ENCODE results near the gene CTPS1.

CTPS1 gene

GRCh38 chr1:41022424-41022823 is 42.9 kb downstream of the CTPS1 start:
- no peak for DNase-seq (ENCODE audit: low spot score)

- DNase-seq (ENCODE audit: low spot score), result no peak
Measured at GRCh38 chr1:41023279-41023990, 43.9 kb downstream of the CTPS1 start.

DNA sequence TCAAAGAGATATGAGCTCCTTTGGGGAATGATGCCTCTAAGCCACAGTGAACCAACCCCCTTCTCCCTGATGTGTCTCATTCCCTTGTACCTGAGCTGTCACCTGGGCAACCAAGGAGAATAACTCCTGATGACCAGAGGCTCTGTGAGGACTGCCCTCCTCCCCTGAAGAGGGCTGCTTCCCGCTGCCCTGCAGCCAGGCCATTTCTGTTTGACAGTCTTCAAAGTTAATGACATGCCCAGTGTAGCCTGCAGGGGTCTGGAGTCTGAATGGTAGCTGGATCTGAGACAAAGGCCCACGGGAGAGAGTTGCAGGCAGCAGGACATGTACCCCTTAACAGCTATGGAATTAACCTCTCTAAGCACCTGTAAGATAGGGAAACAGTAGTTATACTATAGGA is 45.5 kb downstream of the CTPS1 start:
- DNase-seq (ENCODE audit: low spot score), result no peak

DNA sequence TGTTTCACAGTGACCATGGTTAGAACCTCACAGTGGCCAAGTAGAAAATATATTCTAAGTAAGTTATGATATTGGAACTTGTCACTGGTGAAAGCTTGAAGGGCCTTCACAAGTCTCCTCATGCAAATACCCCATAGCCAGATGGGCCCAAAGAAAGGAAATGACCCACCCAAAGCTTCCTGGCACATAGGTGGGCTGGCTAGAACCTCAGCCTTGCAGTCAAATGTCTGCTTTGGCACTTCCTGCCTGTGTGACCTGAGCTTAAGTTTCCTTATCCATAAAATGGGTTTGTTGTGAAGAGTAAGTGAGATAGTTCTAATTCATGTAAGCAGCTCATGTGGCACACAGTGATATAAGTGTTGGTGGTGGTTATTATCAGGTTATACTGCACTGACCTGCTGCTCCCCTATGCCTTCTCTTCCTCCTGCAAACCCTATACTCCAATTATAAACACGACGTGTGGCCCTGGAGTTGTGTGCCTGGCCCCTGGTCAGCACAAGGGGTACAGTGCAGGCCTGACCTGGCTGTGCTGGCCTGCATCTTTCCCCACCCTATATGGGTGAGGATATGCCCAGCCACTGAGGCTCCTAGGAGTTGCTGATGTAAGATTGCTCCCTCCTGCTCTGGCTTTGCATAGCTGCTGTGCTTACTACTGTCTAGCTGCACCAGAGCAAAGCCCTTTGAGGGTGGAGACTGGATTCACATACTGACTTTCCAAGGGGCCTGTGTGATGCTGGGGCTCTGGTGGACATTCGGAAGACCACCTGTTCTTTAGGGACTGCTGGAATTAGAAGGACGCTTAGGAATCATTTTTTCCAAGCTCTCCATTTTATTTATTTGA is 46.7 kb downstream of the CTPS1 start:
- DNase-seq (ENCODE audit: low spot score), result no peak

- no peak for DNase-seq (ENCODE audit: low spot score)
Measured at GRCh38 chr1:41028034-41028642, 48.6 kb downstream of the CTPS1 start.

DNA sequence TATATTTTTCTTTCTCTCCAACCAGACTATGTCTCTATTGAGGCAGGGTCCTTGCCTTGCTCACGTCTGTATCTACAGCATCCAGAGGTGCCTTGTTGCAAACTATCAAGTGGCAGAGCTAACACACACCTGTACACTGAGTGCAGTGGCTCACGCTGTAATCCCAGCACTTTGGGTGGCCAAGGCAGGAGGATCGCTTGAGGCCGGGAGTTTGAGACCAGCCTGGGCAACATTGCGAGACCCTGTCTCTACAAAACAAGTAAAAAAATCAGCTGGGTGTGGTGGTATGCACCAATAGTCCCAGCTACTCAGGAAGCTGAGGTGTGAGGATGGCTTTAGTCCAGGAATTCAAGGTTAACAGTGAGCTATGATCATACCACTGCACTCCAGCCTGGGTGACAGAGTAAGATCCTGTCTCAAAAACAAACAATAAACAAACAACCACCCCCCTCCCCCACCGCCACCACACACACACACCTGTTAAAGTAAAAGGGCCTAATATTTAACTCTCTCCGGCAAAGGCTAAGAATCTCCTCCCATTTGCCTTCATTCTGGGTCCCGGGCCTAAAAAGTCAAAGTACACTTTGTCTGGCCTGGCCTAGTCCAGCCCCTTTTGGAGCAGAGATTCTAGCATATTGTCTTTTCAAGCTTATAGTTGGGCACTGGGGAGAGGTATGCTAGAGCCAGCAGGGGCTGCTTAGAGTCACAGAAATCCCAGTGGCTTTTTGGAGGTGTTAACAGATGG is 51.5 kb downstream of the CTPS1 start:
- no peak for DNase-seq (ENCODE audit: low spot score)

DNA sequence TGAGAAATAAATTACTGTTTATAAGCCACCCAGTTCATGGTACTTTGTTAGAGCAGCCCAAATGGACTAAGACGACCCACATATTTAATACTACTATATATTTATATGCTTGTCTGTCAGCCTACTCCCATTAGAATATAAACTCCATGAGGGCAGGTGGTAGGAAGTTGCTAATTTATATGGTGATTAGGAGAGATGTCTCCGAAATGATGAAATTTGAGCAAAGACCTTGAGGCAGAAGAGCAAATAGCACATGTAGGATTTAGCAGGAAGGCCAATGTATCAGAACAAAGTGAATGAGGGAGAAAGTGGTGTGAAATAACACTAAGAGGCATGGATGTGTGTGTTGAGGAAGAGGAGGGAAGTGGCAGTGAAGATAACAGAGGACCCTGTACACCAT is 52.7 kb downstream of the CTPS1 start:
- DNase-seq (ENCODE audit: low spot score), result no peak

DNA sequence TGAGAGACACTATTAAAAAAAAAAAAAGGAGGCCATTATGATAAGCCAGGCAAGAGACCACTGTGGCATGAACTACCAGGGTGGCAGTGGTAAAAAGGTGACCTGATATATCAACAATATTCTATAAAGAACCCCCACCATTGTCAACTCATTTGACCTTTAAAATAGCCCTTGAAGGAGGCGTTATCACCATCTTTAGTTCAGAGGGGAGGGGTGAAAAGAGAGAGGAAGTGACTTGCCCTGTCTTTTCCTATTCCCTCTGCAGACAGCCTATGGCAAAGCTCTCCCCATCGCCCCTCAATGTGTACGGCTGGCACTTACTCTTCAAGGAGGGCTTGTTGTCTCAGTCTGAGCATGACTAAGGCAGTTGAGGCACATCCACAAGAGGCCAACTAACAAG is 53.8 kb downstream of the CTPS1 start:
- DNase-seq (ENCODE audit: low spot score), result no peak

GRCh38 chr1:41037116-41037903 is 57.8 kb downstream of the CTPS1 start:
- no peak for DNase-seq (ENCODE audit: low spot score)

- no peak for DNase-seq (ENCODE audit: low spot score)
Measured at GRCh38 chr1:41038110-41038509, 58.6 kb downstream of the CTPS1 start.

DNA sequence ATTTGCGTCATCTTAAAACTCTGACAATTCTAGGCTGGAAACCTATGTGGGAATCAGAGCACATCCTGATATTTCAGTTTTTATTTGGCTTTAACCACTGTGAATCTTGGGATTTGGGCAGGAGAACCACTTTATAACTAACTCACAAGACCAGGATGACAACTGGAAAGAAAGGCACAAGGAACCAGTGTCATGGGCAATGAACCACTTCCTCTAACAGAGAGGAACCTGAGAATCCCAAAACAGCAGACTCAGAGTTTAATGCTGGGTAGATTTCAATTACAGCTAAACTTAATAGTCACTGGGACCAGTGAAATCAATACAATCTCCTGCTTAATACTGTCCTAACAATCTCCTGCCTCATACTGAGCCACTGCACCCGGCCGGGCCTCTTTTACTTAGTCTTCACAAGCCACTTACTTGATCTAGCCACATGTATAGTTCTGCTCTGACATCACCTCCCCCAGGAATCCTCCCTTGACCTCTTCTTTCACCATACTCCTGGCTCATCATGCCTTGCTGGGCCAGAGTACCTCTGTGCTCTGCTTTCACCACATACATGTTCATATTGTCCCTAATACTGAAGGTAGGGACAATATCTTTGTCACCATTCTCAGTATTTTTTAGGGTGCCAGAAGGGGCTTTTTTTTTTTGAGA is 62.2 kb downstream of the CTPS1 start:
- no peak for DNase-seq (ENCODE audit: low spot score)

DNA sequence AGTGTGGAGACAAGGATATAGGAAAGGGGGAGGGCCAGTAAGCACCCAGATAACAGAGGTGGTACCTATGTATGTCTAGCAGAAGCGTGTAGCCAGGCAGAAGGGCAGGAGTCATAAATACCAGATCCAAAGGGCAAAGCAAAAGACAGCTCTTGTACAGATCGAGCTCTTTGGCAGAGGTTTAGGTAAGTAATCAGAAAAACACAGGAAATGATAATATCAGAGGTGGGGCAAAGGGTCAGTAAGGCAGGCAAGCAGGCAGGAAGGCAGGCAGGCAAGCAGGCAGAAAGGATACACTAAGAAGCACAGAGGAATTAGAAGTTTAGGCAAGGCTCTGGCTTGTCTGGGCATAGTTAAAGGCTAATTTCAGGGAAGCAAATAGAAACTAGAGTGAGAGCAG is 64.7 kb downstream of the CTPS1 start:
- DNase-seq (ENCODE audit: low spot score), result no peak

DNA sequence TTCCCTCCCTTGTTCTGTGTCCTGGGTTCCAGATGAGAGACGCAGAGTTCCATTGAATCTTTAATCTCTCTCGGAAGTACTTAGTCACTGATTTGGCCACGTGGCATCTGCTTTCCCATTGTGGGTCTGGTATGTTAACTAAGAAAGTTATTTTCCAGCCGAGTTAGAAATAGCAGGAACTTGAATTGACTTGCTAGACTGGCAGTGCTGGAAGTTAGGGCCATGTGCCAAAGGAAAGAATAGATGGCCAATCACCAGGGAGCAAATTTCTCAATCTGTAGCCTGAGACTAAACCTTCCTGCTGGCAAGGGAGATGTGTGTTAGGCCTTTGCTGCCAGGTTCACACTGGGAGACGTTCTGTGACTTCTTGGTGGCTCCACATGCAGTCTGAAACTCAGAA is 66.2 kb downstream of the CTPS1 start:
- DNase-seq (ENCODE audit: low spot score), result no peak

- DNase-seq (ENCODE audit: low spot score), result no peak
Measured at GRCh38 chr1:41046347-41046775, 66.9 kb downstream of the CTPS1 start.

DNA sequence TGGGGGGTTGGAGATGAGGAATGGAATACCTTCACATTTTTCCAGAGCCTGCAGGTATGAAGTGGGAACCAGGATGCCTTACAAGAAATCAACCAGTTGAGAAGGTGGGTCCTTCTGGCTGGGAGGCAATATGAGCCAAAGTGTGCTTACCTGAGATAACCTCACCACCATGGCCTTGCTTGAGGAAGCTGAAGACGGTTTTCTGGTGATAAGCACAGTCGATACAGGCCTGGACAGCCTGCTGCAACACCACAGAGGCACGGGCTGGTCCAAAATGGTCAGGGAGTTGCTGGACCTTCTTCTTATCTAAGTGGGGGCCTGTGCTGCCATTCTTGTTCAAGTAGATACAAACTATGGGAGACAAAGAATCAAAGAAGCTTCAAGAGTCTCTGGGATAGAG is 69.0 kb downstream of the CTPS1 start:
- no peak for DNase-seq (ENCODE audit: low spot score)

GRCh38 chr1:41051022-41051421 is 71.5 kb downstream of the CTPS1 start:
- DNase-seq (ENCODE audit: low spot score), result no peak

GRCh38 chr1:41053316-41053715 is 73.8 kb downstream of the CTPS1 start:
- no peak for DNase-seq (ENCODE audit: low spot score)

DNA sequence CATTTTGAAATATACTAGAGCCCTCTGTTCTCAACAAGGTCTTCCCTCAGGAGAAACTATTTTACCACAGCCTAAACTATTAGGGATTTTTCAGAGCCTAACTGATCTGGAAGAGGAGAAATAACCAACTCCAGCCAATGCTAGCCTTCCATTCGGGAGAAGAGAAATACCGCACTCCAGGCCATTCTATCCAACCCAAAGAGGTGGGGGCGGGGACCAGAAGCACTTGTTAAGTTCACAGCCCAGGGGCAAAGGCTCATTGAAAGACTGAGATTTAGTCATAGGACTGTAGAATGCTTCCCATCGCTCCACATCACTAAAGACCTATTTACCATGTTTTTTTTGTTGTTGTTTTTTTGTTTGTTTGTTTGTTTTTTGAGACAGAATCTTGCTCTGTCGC is 77.4 kb downstream of the CTPS1 start:
- DNase-seq (ENCODE audit: low spot score), result no peak
